ENCODE results near the gene ZNF367.

ZNF367 gene

DNA sequence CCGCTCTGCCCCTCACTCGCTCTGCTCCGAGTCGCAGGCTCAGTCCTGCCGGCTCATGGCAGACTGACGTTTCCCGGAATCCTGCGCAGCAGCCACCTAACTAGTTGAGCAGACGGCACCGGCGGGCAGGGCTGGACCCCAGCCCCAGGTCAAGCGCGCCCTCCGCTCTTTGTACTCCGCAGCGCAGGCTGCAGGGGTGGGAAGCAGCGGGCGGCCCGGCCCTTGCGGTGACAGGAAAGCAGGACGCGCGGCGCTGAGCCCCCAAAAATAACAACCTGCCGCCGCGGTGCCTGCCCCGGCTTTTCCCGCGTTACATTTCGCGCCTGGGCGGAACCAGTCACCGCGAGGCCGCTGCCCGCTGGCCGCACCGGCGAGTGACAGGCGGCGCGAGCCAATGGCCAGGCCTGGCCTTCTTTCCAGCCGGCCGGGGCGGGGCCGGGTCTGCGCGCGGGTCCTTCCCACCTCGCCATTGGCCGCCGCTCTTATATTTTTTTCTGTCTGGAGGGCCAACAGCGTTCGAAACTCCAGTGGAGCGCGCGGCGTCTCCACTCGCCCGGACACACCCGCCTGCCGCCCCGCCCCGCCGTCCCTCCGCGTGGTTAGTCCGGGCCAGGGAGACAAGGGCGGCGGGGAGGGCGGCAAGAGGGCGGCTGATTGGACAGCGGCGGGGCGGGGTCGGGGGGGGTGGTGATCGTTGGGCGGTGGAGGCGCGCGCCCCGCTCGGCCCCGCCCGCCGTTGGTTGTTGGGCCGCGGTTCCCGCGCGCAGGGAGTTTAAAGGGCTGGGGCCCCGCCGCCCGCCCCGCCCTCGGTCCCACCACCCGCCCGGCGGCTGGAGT, at the start of gene ZNF367:
TSS of gene ZNF367 (minus strand) at position 288 of the 837 bp plus-strand sequence. CDS start 338 bp downstream, outside the sequence.
- intact Hi-C loops (cut with DNase I) = loop anchor here (2.0 to 10.0 kb wide), 4 partner anchors 32 to 236 kb away; partner anchors contain the start of genes HABP4, PRXL2C and SLC35D2
- peak; percentile 89 to 98 (median 96) for DNase-seq

DNA sequence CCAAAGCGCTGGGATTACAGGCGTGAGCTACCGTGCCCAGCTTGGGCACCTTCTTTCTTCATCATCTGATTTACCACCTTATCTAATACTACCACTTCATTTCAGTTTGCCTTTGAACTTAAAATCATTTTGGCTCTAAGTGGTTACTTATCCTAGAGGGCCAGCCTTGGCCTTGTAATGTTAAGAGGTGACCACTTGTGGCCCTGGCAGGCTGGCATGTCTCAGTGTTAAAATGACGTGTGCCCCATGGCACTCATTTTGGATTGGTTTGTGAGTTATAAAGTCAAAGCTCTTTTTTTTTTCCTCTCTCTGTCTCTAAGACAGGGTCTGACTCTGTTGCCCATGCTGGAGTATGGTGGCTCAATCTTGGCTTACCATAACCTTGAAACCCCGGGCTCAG, 49.6 kb upstream of the ZNF367 start:
- DNase-seq = no peak
- intact Hi-C loops (cut with DNase I) = no loop called here

DNA sequence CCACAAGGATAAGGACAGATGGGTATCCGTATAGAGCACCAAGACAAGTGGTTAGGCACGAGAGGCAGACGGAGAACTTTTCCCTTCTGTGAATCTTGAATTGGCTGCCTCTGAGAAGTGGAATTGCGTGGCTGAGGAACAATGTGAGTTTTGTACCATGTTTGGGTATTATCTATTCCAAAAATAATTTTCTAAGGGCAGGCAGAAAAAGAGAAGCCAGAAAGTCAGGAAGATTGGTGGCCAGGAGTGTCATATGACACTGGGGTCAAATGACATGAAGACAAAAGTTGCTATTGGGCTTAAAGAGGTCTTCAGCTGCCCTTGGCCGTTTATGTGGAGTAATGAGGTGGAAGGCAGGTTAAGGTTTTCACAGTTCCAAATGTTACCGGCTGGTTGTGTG, 46.3 kb upstream of the ZNF367 start:
- intact Hi-C loops (cut with DNase I) = no loop called here
- no peak for DNase-seq

DNA sequence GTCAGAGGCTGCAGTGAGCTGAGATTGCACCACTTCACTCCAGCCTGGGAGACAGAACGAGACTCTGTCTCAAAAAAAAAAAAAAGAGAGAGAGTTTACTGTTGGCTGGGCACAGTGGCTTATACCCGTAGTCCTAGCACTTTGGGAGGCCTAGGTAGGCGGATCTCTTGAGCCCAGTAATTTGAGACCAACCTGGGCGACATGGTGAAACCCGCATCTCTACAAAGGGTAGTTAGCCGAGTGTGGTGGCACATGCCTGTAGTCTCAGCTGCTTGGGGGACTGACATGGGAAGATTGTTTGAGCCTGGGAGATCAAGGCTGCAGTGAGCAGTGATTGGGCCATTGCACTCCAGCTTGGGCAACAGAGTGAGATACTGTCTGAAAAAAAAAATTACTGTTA, 44.4 kb upstream of the ZNF367 start:
- intact Hi-C loops (cut with DNase I) = no loop called here
- DNase-seq = no peak

DNA sequence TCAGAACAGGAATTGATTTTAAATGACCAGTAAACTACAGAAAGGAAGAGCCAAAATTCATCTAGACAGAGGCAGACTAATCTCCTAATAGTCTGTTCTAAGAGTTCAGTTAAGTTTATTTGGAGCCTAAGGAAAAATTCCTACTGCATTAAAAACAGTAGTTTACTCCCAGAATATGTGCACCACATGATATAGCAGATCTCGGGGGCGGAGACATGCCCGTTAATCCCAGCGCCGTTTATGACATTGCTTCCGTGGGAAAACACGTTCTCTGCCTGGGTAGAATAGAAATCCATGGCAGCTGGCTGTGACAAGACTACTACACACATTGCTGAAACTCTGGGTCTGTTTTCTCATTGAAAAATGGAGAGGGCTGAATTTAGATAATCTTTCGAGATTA, 43.2 kb upstream of the ZNF367 start:
- intact Hi-C loops (cut with DNase I) = no loop called here
- no peak for DNase-seq

DNA sequence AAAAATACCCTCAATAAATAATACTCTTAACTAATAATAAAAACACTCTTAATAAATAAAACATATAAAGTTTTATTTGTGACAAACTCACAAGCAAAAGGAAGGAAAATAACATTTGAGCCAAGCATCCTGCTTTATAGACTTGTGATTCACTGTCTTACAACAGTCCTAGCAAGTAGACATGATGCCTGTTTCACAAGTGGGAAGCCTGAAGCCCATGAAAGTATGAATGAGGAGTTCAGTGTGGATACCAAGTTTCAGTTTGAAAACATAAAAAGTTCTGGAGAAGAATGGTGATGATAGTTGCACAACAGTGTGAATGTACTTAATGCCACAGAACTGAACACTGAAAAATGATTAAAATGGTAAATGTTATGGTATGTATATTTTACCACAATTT, 42.7 kb upstream of the ZNF367 start:
- no peak for DNase-seq
- intact Hi-C loops (cut with DNase I) = no loop called here

DNA sequence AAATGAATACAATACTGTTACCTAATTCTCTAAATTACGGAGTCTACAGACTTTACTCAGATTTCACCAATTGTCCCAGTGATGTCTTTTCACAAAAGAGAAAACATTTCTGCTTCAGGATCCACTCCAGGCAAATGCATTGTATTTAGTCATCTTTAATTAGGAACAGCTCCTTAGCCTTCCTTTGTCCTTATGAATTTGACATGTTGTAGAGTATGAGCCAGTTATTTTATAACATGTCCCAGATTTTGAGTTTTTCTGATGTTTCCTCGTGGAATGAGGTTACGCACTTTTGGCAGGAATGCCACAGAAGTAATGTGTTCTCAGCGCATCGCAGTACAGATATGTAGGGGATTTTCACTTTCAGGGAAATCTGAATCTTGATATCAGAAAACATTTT, 42.3 kb upstream of the ZNF367 start:
- intact Hi-C loops (cut with DNase I) = no loop called here

DNA sequence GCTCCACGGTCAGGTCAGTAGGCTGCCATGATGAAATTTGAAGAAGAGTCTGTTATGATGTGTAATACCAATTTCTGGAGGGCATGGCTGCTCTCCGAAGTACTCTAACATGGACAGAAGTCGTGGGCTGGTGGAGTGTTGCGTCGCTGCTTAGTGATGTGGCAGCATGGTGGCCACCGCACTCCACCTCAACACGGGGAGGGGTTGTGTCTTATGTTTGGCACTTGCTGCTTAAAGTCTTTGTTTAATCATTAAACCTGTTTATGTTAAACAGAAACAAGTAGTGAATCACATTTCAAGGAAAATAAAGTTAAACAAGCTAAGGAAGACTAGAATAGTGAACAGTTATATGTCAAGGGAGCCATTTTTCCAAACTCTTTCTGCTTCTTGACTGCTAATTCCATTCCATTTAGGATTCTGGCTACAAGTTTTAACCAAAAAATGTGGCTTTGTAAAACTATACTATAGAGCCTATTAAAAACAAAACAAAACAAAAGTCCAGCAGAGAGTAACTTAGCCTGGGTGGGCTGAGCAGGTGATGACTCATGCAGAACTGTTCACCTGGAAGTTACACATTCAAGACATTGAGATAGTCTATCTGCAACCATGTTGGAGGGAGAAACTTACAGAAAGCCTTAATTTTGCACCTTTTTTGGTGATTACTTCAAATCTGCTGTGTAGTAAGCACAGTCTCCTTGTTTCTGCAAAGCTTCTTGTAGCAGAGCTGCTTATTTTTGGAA, 41.3 kb upstream of the ZNF367 start:
- no peak for DNase-seq
- intact Hi-C loops (cut with DNase I) = no loop called here

More for the DNA sequence above, 42.3 kb upstream of the ZNF367 start:
- DNase-seq = no peak

DNA sequence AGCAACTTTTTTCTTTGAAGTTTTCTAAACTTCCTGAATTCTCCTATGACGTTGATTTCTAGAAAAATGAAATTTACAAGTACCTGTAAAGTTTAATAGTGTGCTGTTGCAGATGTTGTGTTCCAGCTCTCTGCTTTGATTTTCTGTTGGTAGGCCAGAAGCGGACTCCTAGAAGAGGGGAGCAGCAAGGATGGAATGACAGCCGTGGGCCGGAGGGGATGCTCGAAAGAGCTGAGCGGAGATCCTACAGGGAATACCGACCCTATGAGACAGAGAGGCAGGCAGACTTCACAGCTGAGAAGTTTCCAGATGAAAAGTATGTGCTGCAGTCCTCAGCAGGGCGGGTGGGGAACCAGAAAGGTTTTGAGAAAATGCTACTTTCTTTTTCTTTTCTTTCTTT, 40.1 kb upstream of the ZNF367 start:
- intact Hi-C loops (cut with DNase I) = no loop called here
- DNase-seq = no peak

DNA sequence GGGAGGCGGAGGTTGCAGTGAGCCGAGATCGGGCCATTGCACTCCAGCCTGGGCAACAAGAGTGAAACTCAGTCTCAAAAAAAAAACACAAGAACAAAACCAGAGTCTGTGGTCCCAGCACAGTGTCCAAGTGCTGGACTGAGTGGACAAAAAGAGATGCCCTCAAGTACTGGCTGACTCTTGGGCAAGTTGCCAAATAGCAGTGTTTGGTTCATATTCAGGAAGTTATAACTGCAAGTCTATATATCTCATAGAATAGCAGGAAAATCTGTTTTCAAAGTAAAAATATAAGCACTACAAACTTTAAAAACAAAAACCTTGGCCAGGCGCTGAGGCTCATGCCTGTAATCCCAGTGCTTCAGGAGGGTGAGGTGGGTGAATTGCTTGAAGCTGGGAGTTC, 39.1 kb upstream of the ZNF367 start:
- intact Hi-C loops (cut with DNase I) = no loop called here
- DNase-seq = peak in 1 of 42 donors; percentile 8

DNA sequence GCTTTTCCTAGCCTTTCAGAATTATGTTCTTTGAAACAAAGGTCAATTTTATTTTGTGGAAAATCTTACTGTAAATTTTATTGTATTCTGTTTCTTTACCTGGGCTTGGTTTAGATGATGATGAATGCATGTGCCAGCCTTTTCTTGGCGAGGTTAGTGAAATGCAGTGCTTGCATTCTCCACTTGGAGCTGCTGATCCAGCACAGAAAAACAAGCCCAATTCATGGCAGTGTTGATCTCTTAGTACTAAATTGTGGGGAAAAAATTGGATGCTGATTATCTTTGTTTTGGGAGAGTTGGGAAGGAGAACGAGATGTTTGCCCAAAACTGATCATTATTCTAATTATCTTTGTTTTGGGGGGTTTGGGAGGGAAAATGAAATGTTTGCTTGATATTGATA, 35.5 kb upstream of the ZNF367 start:
- DNase-seq = peak in 34 of 42 donors; percentile 17 to 81 (median 56)
- intact Hi-C loops (cut with DNase I) = loop anchor here (5.0 kb wide), 1 partner anchor 114 kb away; no protein-coding TSS in a partner anchor

DNA sequence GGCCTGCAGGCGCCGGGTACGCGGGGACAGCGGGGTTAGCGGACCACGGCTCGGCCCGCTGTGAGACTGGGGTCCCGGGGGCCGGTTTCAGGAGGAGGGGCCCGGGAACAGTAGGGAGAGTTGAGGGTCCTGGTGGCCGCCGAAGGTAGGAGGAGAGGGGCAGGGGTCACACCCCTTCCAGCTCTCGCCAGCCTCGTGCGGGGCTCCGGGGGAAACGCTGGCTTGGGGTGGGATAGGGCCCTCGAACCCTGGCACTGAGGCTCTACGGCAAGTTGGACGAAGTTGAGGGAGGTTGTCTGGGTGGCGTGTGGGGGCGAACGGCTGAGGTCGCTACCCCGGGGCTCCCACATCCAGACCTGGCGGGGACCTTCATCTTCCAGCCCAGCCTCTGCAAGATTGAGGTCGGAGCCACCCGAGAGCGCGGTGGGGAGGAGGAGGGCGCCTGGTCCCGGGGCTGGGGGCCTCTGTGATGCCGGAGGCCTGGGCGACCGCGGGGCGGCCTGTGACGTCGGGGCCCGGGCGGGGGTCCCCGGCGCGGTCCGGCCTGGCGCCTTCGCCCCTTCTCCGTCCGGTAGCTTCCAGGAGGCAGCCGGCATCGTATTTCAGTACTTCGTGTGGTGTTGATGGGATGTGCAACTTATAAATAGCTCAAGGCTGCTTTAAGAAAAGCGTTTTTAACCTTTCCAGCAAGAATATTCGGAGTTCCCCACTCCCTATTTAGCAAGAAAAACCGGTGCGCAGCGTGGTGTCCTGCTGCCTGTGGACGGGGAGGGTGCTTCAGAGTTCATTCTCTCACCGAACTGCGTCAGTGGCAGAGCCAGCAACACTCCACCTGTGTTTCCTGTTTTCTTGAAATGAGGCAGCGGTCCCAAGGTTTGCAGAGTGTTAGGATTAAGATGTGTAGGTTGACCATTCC, 32.7 kb upstream of the ZNF367 start:
- intact Hi-C loops (cut with DNase I) = loop anchor here (2.0 to 5.0 kb wide), 3 partner anchors 32 to 168 kb away; partner anchors contain the start of genes CDC14B and ZNF367
- DNase-seq = peak in 35 of 42 donors; percentile 12 to 63 (median 36)

DNA sequence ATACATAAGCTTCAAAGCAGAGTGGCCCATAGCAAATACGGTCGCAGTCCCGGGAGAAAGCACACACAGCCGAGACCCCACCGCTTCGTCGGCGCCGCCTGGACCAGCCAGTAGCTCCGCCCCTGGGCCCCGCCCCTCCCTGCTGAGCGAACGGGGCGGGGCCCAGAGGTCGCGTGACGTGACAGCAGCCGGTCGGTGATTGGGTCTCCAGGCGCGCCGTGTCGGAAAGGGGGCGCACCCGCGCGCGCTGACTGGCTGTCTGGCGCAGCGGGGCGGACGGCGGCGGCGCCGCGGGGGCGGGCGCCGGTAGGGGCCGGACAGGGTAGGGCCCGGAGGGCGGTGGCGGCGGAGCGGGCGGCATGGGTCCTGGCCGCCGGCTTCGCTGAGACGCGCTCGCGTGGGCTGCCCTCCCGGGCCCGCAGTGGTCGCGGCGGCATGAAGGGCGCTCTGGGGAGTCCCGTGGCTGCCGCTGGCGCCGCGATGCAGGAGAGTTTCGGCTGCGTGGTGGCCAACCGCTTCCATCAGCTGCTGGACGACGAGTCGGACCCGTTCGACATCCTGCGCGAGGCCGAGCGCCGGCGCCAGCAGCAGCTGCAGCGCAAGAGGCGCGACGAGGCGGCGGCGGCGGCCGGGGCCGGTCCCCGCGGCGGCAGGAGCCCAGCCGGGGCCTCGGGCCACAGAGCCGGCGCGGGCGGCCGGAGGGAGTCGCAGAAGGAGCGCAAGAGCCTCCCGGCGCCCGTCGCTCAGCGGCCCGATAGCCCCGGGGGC, 31.9 kb upstream of the ZNF367 start, which contains the start of gene HABP4:
TSS of gene HABP4 (plus strand) at position 325 of the 768 bp plus-strand sequence. CDS start at position 436, 111 bp downstream.
- intact Hi-C loops (cut with DNase I) = loop anchor here (2.0 to 10.0 kb wide), 4 partner anchors 31 to 205 kb away; partner anchors contain the start of genes CDC14B, PRXL2C and ZNF367
- DNase-seq = peak; percentile 92 to 99 (median 97)

DNA sequence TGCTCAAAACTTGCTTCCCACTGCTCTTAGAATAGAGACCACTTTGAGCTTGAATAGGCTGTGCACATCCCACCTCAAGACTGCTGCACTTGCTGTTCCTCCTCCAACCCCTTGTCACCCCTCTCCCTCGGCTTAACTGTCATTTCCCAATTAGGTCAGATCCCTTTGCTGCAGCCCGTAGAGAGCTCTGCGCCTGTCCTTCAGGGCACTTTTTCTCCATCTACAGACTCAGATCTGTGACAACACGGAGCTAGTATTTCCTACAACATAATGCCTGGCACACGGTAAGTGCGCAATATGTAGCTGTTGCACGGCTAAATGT, 31.3 kb upstream of the ZNF367 start:
- peak in 1 of 42 donors; percentile 15 for DNase-seq

DNA sequence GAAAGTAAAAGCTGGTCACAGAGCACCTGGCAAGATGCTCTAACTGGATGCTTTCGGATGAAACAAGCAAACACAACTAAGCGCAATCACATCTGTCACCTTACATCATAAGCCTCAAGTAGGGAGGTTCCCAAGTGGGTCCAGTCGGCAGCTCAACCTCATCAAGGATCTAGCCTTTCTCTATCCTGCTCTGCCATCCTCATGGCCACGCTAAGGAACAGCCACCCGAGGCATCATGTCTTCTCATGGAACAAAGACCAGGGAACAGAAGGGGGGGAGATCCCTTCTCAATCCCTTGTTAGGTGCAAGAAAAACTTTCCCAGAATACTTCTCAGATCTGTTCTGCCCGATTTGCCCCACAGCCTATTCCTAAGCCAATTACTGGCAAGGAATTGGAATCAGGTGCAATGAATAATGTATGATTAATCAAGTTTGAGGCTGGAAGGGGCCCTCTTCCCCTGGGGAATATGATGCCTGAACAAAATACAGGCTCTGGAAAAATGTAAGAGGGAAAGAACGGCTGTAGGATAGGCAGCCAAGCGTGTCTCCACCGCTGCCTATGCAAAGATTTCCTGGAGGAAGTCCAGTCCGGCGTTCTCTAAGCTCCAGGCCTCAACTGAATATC, 30.5 kb upstream of the ZNF367 start:
- peak in 1 of 42 donors; percentile 25 for DNase-seq
- intact Hi-C loops (cut with DNase I) = loop anchor here (10.0 kb wide), 1 partner anchor 206 kb away; the partner anchor contains the start of gene PRXL2C

More for the DNA sequence above, 31.3 kb upstream of the ZNF367 start:
- intact Hi-C loops (cut with DNase I) = loop anchor here (10.0 kb wide), 1 partner anchor 205 kb away; the partner anchor contains the start of gene PRXL2C

DNA sequence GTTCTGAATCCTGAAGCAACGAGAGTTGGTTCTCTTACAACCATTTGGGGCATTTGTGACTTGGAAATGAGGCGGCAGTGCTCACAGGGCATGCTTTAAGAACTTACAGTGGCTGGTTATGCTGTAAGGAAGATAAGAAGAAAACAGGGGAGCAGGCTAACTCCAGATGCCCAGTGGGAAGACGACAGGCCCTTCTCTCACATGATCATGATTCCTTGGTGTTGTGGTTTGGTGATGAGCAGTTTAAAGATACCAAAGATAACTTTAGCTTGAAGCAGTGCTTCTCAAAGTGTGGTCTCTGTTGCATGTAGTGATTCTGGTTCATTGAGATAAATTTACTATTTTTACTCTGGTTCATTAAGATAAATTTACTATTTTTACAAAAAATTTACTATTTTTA, 29.2 kb upstream of the ZNF367 start:
- intact Hi-C loops (cut with DNase I) = loop anchor here (10.0 kb wide), 1 partner anchor 207 kb away; the partner anchor contains the start of gene PRXL2C

DNA sequence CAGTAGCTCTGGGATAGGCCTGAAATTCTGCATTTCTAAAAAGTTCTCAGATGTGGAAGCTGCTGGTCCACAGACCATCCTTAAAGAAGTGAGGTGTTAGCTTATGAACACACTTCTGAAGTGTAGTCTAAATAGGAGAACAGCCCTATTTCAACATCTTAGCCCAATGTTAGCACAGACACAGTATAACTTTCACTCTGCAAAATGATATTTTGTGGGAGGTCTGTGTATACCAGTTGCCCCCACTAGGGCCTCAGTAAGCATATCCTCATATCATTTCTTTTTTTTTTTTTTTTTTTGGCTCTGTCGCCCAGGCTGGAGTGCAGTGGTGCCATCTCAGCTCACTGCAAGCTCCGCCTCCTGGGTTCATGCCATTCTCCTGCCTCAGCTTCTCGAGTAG, 24.3 kb upstream of the ZNF367 start:
- intact Hi-C loops (cut with DNase I) = loop anchor here (10.0 kb wide), 1 partner anchor 212 kb away; the partner anchor contains the start of gene PRXL2C
- peak in 1 of 42 donors; percentile 18 for DNase-seq

More for the DNA sequence above, 29.2 kb upstream of the ZNF367 start:
- DNase-seq = peak in 1 of 42 donors; percentile 8

All from head of caudate nucleus (tissue), 42 donors.